HG03066 (cell line): ENCODE results near the gene ZNF280C.
"Not testable (repeated sequence)": the region's sequence is repeated elsewhere in the genome, so short reads cannot be mapped to it uniquely, and the experiment has no call there.

ENCODE experiments used
- ATAC-seq: cut with Tn5 transposase; IDR thresholded peaks from one replicate; pipeline ENCODE4 v1.9.1; 2021; ENCODE audit warnings: low read depth; ENCODE audit not compliant: unreplicated experiment

The ZNF280C gene

DNA sequence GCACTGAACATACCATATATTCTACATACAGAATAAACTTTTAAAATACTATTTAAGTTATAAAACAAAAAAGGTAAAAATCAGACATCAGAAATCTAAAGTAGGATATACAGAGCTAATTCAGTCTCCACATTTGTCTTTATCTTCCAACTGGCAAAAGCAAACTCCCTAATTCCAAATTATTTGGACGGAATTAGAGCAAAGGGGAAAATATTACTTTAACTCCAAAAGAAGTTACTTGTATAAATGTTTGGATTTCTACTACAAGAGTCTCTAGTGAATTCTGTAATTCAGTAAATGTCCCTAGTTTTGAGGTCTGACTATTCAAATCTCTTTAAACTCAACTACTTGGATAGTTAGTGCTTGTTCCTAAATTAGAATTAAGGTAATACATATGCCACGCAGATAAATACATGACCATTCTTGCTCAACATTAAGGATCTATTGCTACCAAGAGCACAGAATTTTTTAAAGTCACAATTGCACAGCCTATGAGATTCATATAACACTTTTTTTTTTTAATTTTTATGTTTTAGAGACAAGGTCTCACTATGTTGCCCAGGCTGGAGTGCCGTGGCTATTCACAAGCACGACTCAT lies 7.3 kb downstream of the ZNF280C start:
- no peak for ATAC-seq

DNA sequence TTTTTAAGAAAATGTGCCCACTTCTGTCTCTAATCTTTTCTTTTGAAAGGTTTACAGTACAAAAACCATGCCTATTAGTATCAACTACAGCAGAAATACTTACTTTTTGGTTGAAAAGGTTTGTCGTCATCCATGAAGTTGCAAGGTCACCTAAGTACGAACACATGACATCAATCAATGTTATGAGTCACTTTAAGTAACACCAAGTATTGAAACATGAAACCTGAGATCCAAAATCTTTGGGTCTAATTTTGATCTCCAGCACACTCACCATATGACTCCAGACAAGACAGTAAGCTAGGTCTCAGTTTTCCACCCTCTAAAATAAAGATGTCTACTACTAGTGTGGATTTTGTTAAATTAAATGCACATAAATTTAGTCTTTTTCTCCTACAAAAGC lies 8.4 kb downstream of the ZNF280C start:
- ATAC-seq = no peak

DNA sequence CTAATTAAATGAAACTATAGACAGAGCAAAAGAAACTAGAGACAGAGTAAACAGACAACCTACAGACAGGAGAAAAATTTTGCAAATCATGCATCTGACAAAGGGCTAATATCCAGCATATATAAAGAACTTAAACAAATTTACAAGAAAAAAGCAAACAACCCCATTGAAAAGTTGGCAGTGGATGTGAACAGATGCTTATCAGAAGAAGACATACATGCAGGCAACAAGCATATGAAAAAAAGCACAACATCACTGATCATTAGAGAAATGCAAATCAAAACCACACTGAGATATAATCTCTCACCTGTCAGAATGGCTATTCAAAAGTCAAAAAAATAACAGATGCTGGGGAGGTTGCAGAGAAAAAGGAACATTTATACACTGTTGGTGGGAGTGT lies 14.8 kb downstream of the ZNF280C start:
- ATAC-seq = no peak

DNA sequence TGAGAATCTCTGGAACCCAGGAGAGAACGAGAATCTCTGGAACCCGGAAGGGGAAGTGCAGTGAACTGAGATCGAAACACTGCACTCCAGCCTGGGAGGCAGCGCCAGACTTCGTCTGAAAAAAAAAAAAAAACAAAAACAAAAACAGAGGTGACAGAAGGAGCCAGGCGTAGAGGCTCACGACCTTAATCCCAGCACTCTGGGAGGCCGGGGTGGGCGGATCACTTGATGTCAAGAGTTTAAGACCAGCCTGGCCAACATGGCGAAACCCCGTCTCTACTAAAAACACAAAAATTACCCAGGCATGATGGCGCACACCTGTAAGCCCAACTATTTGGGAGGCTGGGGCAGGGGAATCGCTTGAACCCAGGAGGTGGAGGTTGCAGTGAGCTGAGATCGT lies 17.0 kb downstream of the ZNF280C start:
- no peak for ATAC-seq

DNA sequence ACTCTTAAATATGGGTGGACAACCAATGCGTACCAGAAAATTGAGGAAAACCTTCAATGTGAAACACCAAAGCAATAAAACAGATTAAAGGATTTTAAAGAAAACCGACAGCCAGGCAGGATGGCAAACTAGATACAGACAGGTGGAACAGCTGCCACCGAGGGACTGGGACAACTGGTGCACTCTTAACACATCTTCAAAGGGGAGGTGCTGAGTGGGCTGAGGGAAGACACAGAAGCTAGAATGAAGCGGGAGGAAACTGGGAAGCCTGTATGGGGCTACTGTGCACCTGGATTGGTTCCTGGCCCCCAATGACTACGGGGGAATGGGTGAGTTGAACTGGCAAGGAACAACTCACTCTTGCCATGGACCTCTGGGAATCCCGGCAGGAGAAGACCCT lies 20.7 kb downstream of the ZNF280C start:
- ATAC-seq = no peak

DNA sequence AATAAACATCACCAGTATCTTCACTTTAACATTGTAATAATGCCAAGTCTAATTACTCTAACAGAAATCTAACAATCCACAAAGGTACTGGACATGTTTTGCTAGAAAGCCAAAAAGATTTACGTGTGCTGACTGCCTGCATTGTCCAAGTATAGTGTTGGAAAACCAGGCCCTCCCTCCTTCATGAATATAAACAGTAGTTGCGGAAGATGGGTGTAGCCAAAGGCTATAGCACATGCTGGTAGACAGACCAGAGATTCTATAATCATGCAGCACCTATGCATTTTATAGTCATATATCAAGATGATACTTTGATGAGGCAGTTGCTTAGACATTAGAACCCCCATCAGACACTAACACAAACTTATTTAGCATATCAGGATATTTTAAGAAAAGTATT lies 22.6 kb downstream of the ZNF280C start:
- no peak for ATAC-seq

DNA sequence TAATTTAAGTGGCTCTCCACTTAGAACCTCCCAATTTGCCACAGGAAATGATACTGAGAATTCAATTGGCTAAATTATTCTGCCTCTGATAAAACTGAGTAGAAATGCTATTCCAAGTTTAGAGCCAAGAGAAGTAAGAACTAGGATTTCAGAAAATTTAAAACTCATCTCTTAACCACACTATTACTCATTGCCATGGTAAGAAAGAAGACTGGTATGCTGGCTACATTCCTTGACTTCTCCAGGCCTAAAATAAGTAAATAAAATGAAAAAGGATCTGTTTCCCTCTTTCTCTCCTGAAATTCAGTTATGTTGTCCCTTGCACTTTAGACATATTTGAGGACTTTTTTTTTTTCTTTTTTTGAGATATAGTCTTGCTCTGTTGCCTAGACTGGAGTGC lies 23.3 kb downstream of the ZNF280C start:
- ATAC-seq = no peak

DNA sequence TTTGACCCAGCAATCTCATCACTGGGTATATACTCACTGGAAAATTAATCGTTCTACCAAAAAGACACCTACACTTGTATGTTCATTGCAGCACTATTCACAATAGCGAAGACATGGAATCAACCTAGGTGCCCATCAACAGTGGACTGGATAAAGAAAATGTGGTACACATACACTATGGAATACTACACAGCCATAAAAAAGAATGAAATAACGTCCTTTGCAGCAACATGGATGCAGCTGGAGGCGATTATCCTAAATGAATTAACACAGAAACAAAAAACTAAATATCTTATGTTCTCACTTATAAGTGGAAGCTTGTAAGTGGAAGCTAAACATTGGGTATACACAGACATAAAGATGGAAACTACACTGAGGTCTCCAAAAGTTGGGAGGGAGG lies 37.5 kb downstream of the ZNF280C start:
- ATAC-seq = not testable (repeated sequence)

DNA sequence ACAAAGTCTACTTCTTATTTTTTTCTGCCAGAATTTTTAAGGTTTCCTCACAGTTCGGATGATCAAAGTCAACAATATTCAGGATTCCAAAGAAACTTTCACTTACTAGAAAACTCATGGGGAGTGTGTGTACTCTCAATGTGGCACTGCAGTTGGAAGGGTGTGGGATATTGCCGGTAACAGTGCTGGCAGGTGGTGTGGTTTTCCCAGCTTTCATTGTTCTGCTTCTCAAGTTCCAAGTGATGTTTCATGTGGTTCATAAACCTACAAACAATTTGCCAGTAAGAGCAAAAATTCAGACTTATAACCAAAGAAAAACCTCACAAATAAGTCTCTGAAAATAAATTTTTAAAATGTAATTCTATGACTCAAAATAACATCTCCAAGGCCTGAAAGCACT lies 39.8 kb downstream of the ZNF280C start:
- no peak for ATAC-seq

DNA sequence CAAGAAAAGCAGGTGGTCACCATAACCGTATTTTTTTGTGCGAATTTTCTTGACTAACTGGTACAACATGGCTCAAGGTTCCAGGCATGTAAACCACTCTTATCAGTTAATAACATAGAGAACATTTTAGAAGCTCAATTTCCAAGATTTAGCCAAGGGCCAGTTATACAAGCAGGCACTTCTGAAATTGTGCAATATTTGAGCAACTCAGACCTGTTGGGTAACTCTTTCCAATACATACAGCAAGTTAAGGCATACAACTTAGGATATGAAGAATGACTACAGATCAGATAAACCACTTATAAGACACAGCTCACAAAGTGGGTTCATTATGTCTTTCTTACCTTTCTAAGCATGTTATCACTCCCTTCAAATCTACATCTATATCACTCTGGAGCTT lies 43.9 kb downstream of the ZNF280C start:
- ATAC-seq = no peak

DNA sequence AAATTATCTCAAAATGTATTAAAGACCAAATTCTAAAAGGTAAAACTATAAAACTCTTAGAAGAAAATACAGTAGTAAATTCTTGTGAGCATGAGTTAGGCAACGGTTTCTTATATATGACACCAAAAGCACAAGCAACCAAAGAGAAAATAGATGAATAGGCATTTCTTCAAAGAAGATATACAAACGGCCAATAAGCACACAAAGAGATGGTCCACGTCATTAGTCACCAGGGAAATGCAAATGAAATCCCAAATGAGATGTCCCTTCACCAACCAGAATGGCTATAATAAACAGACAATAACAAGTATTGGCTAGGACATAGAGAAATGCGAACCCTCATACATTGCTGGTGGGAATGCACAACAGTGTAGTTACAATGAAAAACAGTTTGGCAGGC lies 52.4 kb downstream of the ZNF280C start:
- no peak for ATAC-seq

DNA sequence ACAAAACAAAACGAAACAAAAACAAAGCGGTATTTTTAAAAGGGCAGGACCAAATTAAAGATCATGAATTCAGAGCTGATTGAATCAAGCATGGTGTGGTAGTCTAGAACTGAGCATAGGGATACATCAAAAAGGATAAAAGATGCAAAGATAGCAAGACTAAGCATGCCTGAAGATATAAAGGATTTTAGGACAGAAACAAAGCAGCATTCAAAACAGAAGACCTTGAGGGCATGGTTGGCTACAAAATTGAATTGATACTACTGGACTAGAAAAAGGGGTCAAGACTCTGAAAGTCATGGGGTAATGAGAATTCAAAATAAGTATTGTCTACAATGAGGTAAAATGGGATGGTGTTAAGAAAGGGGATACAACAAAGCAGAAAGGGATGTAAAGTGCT lies 55.3 kb downstream of the ZNF280C start:
- no peak for ATAC-seq

DNA sequence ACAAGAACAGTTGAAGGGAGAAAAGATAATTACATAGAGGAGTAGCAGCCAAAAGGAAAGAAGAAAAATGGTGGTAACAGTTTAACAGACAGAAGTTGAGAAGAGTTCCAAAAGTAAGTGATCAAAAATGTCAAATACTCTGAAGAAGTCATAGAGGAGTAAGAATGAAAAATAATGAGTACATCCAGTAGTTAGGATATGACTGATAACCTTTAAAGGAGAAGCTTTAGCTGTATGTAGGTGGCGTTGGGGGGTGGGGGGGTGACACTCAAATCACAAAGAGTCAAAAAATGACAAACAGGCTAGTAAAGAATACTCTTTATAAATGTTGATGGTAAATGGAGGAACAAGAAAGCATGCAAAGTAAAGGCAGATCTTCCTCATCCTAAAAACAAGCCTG lies 56.3 kb downstream of the ZNF280C start:
- no peak for ATAC-seq

DNA sequence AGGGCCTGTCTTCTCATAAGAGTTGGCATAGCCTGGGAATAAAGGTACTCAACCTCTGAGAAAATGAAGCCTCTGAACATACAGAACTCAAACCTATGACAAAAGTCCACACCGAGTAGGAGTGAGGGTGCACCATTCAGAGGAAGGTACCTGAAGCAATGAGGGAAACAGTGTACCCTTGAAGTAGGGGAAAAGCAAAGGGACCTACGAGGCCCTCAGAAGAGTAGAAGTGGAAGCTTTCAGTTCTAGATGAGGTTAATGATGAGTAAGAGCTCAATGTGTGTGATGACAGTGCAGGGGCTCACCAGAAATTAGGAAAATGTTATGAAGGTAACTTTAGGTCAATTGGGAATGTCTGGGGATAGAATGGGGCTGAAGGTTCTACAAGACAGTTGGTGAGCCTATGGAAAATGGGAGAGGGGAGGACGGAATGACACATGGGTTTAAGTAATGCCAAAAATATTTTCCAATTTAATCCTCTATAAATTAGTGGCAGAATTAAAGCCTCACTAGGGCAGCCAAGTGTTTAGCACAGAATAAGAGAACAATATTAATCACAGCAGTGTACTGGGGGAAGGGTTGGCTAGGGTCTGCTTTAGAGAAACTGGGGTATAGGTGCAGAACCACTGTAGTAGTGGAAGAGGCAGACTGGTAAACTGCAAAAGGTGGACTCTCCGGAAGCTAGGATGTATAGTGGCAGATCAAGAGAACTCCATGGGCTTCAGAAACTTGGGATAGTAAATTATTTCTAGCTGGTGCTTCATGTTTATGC lies 57.1 kb downstream of the ZNF280C start:
- ATAC-seq = no peak

DNA sequence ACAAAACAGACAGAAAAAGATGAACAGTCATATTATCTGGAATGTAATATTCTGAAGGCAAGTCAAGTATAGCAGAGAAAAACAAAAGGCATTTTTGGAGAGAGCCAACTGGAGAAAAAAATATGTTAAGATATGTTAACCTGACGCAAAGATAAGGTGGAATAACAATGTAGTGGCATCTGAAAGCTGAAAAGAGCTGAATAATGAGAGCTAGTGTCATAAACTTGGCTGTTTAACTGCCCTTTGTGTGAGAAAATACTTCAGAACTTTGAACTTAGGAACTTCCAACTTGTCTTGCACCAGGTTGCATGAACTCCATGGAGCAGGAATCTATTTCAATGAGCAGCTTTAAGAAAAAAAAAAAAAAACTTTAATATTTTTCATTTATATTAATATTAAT lies 64.1 kb downstream of the ZNF280C start:
- no peak for ATAC-seq

DNA sequence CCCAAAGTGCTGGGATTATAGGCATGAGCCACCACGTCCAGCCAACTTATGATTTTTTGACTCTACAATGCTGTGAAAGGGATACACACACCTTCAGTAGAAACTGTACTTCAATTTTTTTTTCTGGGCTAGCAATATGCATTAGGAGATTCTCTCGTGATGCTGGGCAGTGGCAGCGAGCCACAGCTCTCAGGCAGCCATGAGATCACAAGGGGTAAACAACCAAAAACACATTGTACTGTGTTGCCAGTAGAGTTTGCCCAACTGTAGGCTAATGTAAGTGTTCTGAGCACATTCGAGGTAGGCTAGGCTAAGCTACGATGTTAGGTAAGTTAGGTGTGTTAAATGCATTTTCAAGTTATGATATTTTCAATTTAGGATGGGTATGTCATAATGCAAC lies 71.2 kb downstream of the ZNF280C start:
- no peak for ATAC-seq

DNA sequence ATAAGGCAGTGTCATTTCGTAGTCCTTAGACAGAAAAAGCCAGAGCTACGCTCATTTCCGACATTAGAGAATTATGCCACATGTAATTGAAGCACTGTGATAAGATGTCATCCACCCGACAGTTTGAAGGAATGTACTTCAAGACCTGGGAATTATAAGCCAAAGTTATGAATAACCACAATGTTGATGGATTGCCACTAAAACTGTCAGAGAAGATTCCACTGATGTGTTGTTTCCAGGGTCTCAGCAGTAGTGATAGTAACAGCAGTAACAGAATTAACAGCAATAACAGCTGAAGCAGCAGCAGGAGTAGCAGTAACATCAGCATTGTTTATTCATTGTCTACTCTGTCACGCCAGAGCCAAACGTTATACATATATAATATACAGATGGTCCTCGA lies 72.2 kb downstream of the ZNF280C start:
- ATAC-seq = no peak

DNA sequence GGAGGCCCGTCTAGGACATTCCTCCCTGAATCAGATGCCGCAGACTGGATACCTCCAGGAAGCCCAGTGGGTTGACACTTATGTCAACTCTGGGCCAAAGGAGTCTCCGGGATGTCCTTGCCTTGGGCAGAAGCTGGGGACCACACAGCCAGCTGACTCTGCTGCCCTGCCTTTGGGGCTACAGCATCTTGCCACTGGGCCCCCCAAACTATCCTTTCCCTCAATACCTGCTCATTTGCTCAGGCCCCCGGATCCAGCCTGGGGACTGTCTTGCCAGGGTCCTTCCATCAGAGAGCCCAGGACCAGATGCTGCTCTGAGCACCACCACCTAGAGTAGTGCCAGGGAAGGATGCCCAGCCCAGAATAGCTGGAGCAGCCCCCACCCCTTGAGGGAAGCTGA lies 77.9 kb downstream of the ZNF280C start:
- ATAC-seq = no peak

DNA sequence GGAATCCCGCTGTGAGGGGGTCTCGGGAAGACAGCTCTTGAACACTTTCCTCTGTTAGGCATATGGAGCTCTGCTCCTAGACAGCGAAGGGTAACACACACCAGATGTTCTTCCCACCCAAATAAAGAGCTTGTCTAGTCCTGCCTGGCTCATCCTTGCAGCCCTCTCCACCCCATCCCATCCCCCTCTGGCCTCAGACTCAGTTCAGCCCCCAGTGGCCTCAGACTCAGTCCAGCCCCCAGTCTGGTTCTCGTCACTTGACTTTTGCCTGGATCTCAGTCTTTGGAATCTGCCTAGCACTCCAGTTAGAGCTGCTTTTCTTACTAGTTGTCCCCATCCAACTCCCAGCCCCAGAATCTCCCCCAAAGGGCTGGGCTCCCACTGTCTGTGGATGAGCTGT lies 82.0 kb downstream of the ZNF280C start:
- ATAC-seq = no peak

DNA sequence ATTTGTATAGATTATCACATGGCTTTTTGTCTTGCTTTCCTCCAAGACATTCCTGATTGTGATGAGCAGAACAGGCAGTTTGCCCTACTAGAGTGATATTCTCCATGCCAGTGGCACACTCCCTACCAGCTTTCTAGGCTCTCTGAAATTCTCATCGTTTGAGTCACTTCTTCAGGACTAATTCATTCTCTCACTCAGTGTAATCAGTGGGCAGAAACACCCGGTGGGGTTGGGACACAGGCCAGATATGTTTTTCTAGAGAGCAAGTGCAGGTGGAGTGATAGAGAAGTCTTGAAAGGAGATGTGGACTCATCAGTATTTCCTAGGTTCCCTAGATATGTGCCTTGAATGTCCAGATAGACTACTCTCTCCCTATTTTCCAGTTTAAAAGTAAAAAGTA lies 83.8 kb downstream of the ZNF280C start:
- ATAC-seq = no peak

DNA sequence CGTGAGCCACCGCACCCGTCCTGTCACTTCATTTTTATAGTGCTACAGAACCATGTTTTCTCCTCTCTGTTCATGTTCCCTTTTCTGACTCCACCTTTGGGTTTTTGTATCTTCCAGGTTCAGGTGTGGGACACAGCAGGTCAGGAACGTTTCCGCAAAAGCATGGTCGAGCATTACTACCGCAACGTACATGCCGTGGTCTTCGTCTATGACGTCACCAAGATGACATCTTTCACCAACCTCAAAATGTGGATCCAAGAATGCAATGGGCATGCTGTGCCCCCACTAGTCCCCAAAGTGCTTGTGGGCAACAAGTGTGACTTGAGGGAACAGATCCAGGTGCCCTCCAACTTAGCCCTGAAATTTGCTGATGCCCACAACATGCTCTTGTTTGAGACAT lies 84.5 kb downstream of the ZNF280C start:
- no peak for ATAC-seq

DNA sequence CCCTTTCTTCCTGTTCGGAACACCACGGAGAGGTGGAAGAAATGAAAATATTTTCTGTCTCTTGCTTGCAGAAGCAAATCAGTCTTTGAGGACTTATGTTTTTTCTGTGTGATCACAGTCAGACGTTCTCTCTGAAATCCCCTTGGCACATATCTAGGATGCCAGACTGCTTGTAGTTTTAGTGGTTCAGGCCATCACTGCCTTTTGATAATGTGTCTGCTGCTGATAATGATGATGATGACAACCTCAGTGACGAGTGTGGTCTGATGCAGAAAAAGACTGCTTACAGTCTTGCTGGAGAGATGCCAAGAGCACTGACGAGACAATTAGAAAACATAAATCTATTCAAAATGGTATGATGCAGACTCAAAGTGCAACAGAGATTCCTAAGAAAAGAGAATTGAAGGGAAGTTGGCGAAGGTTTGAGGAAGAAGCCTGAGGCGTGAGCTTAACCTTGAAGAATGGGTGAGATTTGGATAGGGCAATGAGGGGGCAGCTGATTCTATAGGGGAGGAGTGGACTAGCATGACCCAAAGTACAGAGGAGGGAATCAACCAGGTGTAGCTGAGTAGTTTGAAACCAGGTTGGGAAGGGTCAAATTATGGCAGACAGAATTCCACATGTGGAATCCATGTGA lies 89.0 kb downstream of the ZNF280C start:
- no peak for ATAC-seq
